H9 (cell line): ENCODE results near the gene FAR1. TPM values are rescaled to one million over a fixed set of nuclear protein-coding genes. Genes with fewer than 3 reads are reported as not detected.

ENCODE experiments used
- DNase-seq: peaks from one replicate; pipeline ENCODE4 v3.0.0-alpha.2; 2017
- H2AFZ ChIP-seq: one replicate; pipeline ENCODE4 v1.6.1; 2013; ENCODE audit warnings: mild to moderate bottlenecking, low read length, control low read depth, moderate library complexity
- H2AK5ac ChIP-seq: 2 replicates; pipeline ENCODE4 v1.6.1; 2013; ENCODE audit warnings: low read length, control low read depth, mixed read lengths; ENCODE audit not compliant: insufficient read length
- H2BK120ac ChIP-seq: one replicate; pipeline ENCODE4 v1.6.1; 2013; ENCODE audit warnings: low read depth, mild to moderate bottlenecking, low read length, control low read depth, inconsistent platforms; ENCODE audit not compliant: poor library complexity, severe bottlenecking
- H2BK12ac ChIP-seq: 2 replicates; pipeline ENCODE4 v1.6.1; 2013; ENCODE audit warnings: low read length, control low read depth, mixed read lengths, low read depth; ENCODE audit not compliant: insufficient read length
- H2BK15ac ChIP-seq: 2 replicates; pipeline ENCODE4 v1.6.1; 2013; ENCODE audit warnings: low read depth, low read length, control low read depth
- H2BK20ac ChIP-seq: one replicate; pipeline ENCODE4 v1.6.1; 2013; ENCODE audit warnings: low read depth, mild to moderate bottlenecking, low read length, control low read depth, inconsistent platforms; ENCODE audit not compliant: poor library complexity, severe bottlenecking
- H2BK5ac ChIP-seq: 2 replicates; pipeline ENCODE4 v1.6.1; 2013; ENCODE audit warnings: low read length, control low read depth, mixed read lengths; ENCODE audit not compliant: insufficient read length
- H3K14ac ChIP-seq: 2 replicates; pipeline ENCODE4 v1.6.1; 2013; ENCODE audit warnings: low read length, control low read depth; ENCODE audit not compliant: insufficient read depth
- H3K18ac ChIP-seq: 2 replicates; pipeline ENCODE4 v1.6.1; 2013; ENCODE audit warnings: low read depth, mild to moderate bottlenecking, mixed read lengths, low read length, control low read depth; ENCODE audit not compliant: insufficient read length
- H3K23ac ChIP-seq: 2 replicates; pipeline ENCODE4 v1.6.1; 2013; ENCODE audit warnings: low read length, control low read depth, mixed read lengths, low read depth; ENCODE audit not compliant: insufficient read length
- H3K23me2 ChIP-seq: 2 replicates; pipeline ENCODE4 v1.6.1; 2013; ENCODE audit warnings: low read depth, mild to moderate bottlenecking, mixed read lengths, low read length, control low read depth; ENCODE audit not compliant: insufficient read length, poor library complexity, severe bottlenecking
- H3K27ac ChIP-seq: 2 replicates; pipeline ENCODE4 v1.5.1; 2013; ENCODE audit warnings: low read length, control low read depth, mixed read lengths, low read depth; ENCODE audit not compliant: insufficient read length
- H3K27me3 ChIP-seq: 2 replicates; pipeline ENCODE4 v1.6.1; 2013; ENCODE audit warnings: low read length, control low read depth, inconsistent platforms; ENCODE audit not compliant: insufficient read depth
- H3K4ac ChIP-seq: 2 replicates; pipeline ENCODE4 v1.6.1; 2013; ENCODE audit warnings: low read depth, mild to moderate bottlenecking, control low read depth, inconsistent platforms, low read length, moderate library complexity
- H3K4me1 ChIP-seq: 2 replicates; pipeline ENCODE4 v1.6.1; 2013; ENCODE audit warnings: low read length, control low read depth, inconsistent platforms; ENCODE audit not compliant: insufficient read depth
- H3K4me2 ChIP-seq: 2 replicates; pipeline ENCODE4 v1.6.1; 2013; ENCODE audit warnings: low read length, control low read depth, mixed read lengths; ENCODE audit not compliant: insufficient read length, insufficient read depth
- H3K56ac ChIP-seq: 2 replicates; pipeline ENCODE4 v1.6.1; 2013; ENCODE audit warnings: low read depth, mild to moderate bottlenecking, mixed read lengths, low read length, control low read depth; ENCODE audit not compliant: insufficient read length
- H3K79me1 ChIP-seq: 2 replicates; pipeline ENCODE4 v1.6.1; 2013; ENCODE audit warnings: low read depth, mild to moderate bottlenecking, moderate library complexity, low read length, control low read depth, inconsistent platforms; ENCODE audit not compliant: insufficient read depth, poor library complexity, severe bottlenecking
- H3K79me2 ChIP-seq: 2 replicates; pipeline ENCODE4 v1.6.1; 2013; ENCODE audit warnings: low read length, control low read depth, inconsistent platforms; ENCODE audit not compliant: insufficient read depth
- H3K9ac ChIP-seq: 2 replicates; pipeline ENCODE4 v1.6.1; 2013; ENCODE audit warnings: low read length, control low read depth, mixed read lengths; ENCODE audit not compliant: insufficient read length; ENCODE audit errors: extremely low read depth
- H3K9me3 ChIP-seq: one replicate; pipeline ENCODE4 v1.6.1; 2013; ENCODE audit warnings: low read depth, low read length, inconsistent platforms; ENCODE audit not compliant: control insufficient read depth
- H3T11ph ChIP-seq: one replicate; pipeline ENCODE4 v1.6.1; 2013; ENCODE audit warnings: mild to moderate bottlenecking, low read length, control low read depth, inconsistent platforms
- H4K20me1 ChIP-seq: one replicate; pipeline ENCODE4 v1.6.1; 2013; ENCODE audit not compliant: control insufficient read depth, insufficient read length, insufficient read depth
- H4K5ac ChIP-seq: 2 replicates; pipeline ENCODE4 v1.6.1; 2013; ENCODE audit warnings: low read depth, mild to moderate bottlenecking, mixed read lengths, low read length, control low read depth; ENCODE audit not compliant: insufficient read length
- H4K8ac ChIP-seq: replicated peaks from 2 replicates; pipeline ENCODE4 v1.6.1; 2013; ENCODE audit warnings: low read length, control low read depth, mixed read lengths, low read depth; ENCODE audit not compliant: insufficient read length
- H4K91ac ChIP-seq: 2 replicates; pipeline ENCODE4 v1.6.1; 2013; ENCODE audit warnings: low read depth, mild to moderate bottlenecking, moderate library complexity, mixed read lengths, low read length, control low read depth; ENCODE audit not compliant: insufficient read length
- H3K27ac Mint-ChIP-seq, 3 experiments: 2 replicates in 2 of 3; 3 replicates in 1 of 3; pipeline ENCODE4 v1.8.0; 2020 to 2021; ENCODE audit warnings: mixed read lengths in 3 of 3, mild to moderate bottlenecking in 1 of 3, moderate library complexity in 1 of 3
- H3K27me3 Mint-ChIP-seq: 2 replicates; pipeline ENCODE4 v1.8.0; 2021; ENCODE audit warnings: low read depth, mild to moderate bottlenecking, moderate library complexity, mixed read lengths
- H3K36me3 Mint-ChIP-seq, 3 experiments: 2 replicates in 2 of 3; 3 replicates in 1 of 3; pipeline ENCODE4 v1.8.0; 2020 to 2021; ENCODE audit warnings: low read depth in 3 of 3, mixed read lengths in 3 of 3; ENCODE audit not compliant: insufficient read depth in 1 of 3
- H3K4me1 Mint-ChIP-seq, 2 experiments: 2 replicates each; pipeline ENCODE4 v1.8.0; 2020; ENCODE audit warnings: mixed read lengths in 2 of 2
- H3K4me3 Mint-ChIP-seq, 2 experiments: 2 replicates in 1 of 2; 3 replicates in 1 of 2; pipeline ENCODE4 v1.8.0; 2020 to 2021; ENCODE audit warnings: mild to moderate bottlenecking in 2 of 2, mixed read lengths in 2 of 2, moderate library complexity in 1 of 2
- H3K9me3 Mint-ChIP-seq, 2 experiments: 2 replicates in 1 of 2; 3 replicates in 1 of 2; pipeline ENCODE4 v1.8.0; 2020; ENCODE audit warnings: mild to moderate bottlenecking in 2 of 2, mixed read lengths in 2 of 2, moderate library complexity in 1 of 2
- WGBS: extraction: QIAGEN DNeasy Blood & Tissue Kit; methylation state at CpG from one replicate; pipeline ENCODE4 v1.1.7; 2013; ENCODE audit warnings: missing lambda C conversion rate, low lambda C conversion rate, mixed read lengths; ENCODE audit not compliant: insufficient read length; ENCODE audit errors: extremely low coverage; 5-methylcytosine and 5-hydroxymethylcytosine counted together
- total RNA-seq: library from RNA; stranded (reverse); gene quantifications from 2 replicates; pipeline ENCODE4 v1.2.1, GENCODE V29; 2021
- TF ChIP-seq, protein P1 (sequence below): fragments of 200-600 bp; sonication (generic); conservative IDR thresholded peaks from 3 replicates; pipeline ENCODE4 v1.8.0; 2021; ENCODE audit warnings: antibody characterized with exemption, mild to moderate bottlenecking

FAR1 gene
- total RNA-seq, 1 experiment from 2014 or later = 72.5 TPM

DNA sequence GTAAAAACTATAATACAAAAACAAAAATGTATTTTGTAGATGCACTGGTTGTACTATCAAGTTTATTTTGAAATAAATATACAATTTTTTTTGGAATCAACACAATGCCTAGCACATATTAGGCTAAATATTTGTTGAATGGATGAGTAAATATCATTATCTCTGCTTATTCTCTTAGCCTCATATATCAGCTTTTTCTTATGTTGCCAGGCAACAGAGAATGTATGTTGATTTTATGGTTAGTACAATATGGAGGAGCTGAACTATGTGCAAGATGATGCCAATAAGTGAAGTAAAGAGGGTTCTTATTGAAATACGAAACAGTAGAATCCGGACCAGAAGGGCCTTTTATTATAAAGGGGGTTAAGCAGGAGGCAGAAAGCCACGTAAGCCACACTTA, 94.9 kb downstream of the FAR1 start:
- Histone ChIP-seq H3K23ac (no peak overlapping the region), H4K91ac (no peak overlapping the region), H3K4ac (no peak overlapping the region), H2AK5ac (no peak overlapping the region), H2BK5ac (no peak overlapping the region), H3K4me2 (no peak overlapping the region), H3K56ac (no peak overlapping the region), H4K8ac (no peak overlapping the region), H3K27ac (no peak overlapping the region), H2BK120ac (no peak overlapping the region), H2BK12ac (no peak overlapping the region), H3K79me1 (no peaks in the 10 kb centered on the region), H3K9ac (no peak overlapping the region), H2BK15ac (no peak overlapping the region), H4K20me1 (no peaks in the 10 kb centered on the region), H4K5ac (no peak overlapping the region), H3K27me3 (no peaks in the 10 kb centered on the region), H3K14ac (no peak overlapping the region), H3T11ph (no peak overlapping the region), H3K4me1 (peaks cover 2% of the 10 kb centered on the region; the same call in 1 of the 2 replicates), H3K9me3 (no peaks in the 10 kb centered on the region), H3K23me2 (peaks cover 2% of the 10 kb centered on the region), H2BK20ac (no peak overlapping the region), H3K79me2 (no peaks in the 10 kb centered on the region), H3K18ac (no peak overlapping the region), H2AFZ (no peak overlapping the region)
- H3K4me1 Mint-ChIP-seq = peaks cover 7 to 9% of the 10 kb centered on the region in 2 experiments
- no peaks in the 10 kb centered on the region for H3K27me3 Mint-ChIP-seq
- WGBS = no CpG with 5 or more reads among the region's 3 CpGs
- no peak for DNase-seq
- no peaks in the 10 kb centered on the region for H3K36me3 Mint-ChIP-seq
- TF ChIP-seq, protein P1, sequence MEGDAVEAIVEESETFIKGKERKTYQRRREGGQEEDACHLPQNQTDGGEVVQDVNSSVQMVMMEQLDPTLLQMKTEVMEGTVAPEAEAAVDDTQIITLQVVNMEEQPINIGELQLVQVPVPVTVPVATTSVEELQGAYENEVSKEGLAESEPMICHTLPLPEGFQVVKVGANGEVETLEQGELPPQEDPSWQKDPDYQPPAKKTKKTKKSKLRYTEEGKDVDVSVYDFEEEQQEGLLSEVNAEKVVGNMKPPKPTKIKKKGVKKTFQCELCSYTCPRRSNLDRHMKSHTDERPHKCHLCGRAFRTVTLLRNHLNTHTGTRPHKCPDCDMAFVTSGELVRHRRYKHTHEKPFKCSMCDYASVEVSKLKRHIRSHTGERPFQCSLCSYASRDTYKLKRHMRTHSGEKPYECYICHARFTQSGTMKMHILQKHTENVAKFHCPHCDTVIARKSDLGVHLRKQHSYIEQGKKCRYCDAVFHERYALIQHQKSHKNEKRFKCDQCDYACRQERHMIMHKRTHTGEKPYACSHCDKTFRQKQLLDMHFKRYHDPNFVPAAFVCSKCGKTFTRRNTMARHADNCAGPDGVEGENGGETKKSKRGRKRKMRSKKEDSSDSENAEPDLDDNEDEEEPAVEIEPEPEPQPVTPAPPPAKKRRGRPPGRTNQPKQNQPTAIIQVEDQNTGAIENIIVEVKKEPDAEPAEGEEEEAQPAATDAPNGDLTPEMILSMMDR = no peak
- H3K4me3 Mint-ChIP-seq = no peak overlapping the region
- peaks cover 0 to 6% of the 10 kb centered on the region in 2 experiments; a peak in 2 of 5 replicates for H3K9me3 Mint-ChIP-seq
- H3K27ac Mint-ChIP-seq = no peak overlapping the region
